Activated CD4-positive, CD25-positive, alpha-beta regulatory T cell (primary cell): ENCODE data around the gene TMCC1.
"Not testable (repeated sequence)": the region's sequence is repeated elsewhere in the genome, so short reads cannot be mapped to it uniquely, and the experiment has no call there.

Source experiments
- DNase-seq, 4 experiments: peaks; one replicate each; lab custom pipeline; 2025; lab: John Stamatoyannopoulos, UW

TMCC1 gene

DNA sequence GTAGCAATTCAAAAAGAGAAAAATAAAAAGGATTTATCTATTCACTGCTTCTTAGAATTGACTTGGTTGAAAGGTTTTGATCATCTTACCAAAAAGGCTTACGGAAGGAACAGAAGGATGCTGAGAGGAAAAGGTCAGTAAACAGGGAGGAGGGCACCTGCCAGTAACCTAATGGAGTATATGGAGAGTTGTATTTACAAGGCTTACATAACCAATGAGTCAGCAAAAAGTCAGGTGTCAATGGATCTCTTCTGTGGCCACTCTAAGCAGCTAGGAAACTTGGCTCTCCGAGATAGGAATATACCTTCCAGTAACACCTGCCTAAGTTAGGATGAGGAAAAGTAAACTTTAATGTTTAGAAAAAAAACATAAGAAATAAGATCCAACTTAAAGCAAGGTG, 206.6 kb downstream of the TMCC1 start:
- DNase-seq, result no peak

DNA sequence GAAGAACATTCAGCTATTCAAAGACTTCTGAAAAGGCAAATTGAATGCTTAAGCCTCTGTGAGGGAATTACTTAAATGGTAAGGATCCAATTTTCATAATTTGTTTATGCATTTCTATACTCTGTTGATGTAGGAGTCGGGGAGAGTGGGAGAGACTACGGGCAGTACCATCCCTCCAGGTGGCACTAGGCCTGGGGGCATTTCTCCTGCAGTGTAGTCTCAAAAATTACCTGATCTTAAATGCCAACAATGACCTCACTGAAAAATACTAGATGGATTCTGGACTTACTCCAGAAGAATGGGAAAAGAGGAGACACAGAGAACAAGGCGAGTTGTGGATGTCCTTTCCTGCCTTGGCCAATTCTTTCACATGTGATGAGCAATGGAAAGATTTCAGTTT, 209.2 kb downstream of the TMCC1 start:
- DNase-seq, result no peak

DNA sequence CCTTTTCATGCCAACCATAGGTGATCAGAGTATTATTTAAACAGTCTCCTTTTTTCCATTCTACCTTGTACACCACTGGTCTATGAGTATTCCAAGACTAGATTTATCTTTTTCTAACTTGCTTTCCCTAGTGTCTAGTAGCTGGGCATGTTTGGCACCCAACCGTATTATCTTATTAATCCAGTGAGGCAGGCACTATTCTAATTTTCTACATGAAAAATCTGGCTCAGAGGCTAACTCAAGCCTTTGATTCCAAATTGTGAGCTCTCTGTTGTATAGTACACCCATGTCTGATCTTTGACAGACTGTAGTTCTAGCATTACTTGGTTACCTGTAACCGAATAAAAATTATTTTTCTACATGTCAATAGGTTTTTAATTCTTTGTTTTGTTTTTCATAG, 210.3 kb downstream of the TMCC1 start:
- DNase-seq, result no peak

DNA sequence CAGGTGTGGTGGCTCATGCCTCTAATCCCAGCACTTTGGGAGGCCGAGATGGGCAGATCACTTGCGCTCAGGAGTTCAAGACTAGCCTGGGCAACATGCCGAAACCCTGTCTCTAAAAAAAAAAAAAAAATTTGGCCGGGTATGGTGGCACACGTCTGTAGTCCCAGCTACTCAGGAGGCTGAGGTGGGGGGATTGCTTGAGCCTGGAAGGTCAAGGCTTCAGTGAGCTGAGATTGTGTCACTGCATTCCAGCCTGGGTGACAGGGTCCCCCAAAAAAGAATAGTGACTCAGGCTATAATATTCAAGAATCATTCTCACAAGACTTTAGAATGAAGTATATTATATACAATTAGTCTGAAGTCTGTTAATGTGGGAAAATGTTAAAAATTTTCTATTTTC, 216.5 kb downstream of the TMCC1 start:
- no peak for DNase-seq

DNA sequence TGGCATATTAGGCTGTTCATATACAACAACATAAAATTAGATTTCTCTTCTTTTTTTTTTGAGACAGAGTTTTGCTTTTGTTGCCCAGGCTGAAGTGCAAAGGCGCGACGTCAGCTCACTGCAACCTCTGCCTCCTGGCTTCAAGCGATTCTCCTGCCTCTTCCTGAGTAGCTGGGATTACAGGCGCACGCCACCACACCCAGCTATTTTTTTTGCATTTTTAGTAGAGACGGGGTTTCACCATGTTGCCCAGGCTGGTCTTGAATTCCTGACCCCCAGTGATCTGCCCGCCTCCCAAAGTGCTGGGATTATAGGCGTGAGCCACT, 218.8 kb downstream of the TMCC1 start:
- not testable (repeated sequence) for DNase-seq

DNA sequence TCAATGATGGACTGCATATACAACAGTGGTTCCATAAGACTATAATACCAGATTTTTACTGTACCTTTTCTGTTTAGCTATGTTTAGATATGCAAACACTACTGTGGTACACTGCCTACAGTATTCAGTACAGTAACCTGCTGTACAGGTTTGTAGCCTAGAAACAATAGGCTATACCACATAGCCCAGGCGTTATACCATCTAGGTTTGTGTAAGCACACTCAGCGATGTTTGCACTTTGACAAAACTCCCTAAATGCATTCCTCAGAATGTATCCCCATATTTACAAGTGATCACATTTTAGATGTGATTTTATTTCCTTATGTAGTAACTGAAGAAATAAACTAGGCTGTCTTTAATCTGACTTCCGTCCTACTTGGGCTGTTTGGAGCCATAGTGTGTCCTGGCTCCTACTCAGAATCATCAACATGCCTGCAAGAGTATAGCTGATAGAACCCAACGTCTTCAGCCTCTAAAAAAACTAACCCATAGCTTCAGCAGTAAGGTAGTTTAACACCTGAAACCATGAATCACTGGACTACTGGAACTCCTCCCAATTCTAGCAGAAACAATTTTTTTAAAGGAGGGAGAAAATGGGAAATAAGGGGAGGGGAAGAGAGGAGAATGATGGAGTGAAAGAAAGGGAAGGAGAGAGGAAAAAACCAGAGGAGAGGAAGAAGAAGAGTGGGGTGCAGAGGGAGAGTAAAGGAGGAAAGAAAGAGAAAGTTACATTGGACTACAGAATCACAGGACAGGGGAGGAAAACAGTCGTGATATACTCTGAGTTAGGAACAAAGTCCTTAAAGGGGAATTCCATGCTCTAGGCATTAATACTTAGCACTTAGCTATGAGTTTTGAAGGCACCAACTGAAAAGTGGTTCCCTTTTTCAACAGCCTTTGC, 219.4 kb downstream of the TMCC1 start:
- DNase-seq, result no peak

DNA sequence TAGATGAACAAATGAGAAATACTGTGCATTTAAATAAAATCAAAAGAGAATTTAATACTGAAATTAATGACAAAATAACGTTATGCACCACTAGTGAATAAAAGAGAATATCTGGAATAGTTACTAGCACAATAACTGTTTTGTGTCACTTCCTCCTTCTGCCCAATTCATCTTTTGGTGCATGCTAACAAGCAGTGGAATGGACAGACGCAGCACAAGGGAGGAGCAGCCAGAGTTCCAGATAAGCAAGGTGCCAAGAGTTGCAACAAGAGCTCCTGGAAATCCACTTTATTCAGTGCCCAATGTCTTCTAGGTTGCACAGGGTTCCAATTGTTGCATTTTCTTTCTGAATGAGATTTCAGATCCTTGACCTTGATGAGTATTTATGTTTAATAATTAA, 220.5 kb downstream of the TMCC1 start:
- no peak for DNase-seq

DNA sequence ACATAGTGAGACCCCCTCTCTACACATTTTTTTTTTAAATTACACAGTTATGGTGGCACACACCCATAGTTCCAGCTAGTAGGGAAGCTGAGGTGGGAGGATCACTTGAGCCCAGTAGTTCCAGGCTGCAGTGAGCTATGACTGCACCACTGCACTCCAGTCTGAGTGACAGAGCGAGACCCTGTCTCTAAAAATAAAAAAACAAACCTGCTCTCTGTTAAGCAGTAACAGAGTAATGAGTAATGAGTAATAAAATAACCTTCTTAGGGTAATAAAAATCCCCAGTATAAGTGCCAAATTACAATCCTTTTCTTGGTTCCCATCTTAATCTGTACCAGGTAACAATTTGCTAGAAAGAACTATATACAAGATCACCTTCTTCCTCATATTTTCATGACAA, 221.1 kb downstream of the TMCC1 start:
- no peak for DNase-seq

DNA sequence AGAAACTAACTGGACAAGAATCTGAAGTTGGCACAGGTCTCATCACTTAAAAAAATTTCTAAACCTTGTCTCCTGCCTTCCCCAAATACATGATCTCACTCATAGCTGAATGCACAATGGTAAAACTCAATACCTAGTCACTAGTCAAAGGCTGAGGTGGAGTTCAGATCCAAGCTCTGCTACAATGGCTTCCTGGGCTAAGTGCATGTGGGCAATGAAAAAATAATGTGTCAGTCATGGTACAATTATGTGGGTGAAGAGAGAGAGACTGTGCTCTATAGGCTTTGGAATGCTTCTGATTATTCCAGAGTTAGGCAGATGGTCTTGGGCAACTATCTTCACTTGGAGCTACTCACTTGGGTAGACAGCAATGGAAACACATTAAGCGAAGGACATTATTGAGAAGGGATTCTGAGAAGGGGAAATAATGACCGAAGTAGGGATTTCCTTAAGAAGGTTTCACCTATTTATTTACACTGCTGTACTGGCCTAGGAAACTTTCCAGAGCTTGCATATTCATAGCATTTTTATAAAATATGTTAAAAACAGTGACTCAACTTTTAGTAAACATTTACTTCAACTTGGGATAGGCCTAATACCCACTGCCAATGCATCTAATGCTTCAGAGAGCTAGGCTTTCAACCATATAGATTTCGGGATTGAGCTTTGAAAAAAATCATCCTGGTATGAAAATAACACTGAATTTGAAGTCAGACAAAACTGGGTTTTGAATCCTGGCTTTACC, 228.3 kb downstream of the TMCC1 start:
- DNase-seq, result no peak

DNA sequence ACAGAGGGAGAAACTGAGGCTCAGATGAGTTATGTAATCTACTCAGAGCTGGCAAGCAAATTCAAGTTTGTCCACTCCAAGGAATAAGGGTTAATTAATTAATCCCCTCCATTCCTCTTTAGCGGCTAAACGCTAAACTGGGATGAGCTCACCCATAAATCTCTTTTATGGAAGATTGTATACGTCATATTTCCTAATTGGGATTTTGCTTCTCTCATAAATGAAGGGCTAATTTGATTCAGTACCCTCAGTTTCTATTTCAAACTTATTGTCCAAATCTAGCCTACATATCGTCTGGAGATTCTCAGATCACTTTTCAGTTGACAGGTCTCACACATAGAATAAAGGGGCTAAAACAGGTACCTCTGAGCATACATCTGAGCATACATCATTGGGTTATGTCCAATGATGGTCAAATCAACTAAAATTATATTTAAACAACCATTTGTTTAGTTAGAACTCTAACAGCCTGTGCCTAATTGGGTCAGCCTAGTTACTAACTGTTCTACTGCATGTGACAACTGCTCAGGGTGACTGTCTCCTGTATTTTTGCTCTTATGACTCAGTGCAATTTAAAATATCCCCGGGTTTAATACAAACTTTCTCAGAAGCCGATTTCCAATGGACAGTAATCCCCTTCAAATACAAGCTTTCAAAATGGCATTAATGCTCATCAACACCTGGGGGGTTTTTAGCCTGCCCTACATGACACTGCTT, 229.4 kb downstream of the TMCC1 start:
- no peak for DNase-seq

DNA sequence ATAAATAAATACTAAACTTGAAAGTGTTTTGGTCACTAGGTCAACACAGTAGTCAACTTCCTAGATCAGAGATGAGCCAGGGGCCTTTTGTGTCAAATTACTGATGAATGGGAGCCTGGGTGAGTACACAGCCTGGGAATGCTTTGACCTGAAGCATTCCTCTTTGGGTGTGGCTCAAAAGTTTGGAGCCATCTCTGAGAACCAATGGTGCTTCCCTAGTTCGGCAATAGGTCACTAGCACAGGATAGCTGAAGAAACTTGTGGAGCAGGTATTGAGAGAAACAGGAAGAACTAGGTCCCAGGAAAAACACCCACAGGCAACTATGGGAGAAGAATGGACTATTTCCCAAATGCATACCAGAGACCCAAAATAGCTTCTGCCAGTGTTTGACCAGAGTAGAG, 230.5 kb downstream of the TMCC1 start:
- no peak for DNase-seq

DNA sequence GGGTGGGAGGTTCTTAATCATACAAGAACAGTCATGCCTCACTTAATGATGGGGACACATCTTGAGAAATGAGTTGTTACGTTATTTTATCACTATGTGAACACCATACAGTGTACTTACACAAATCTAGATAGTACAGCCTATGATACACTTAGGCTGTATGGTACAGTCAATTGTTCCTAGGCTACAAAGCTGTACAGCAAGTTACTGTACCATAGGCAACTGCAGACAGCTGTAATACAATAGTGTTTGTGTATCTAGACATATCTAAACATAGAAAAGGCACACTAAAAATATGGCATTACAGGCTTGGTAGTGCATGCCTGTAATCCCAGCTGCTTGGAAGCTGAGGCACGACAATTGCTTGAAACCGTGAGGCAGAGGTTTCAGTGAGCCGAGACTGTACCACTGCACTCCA, 231.3 kb downstream of the TMCC1 start:
- no peak for DNase-seq

DNA sequence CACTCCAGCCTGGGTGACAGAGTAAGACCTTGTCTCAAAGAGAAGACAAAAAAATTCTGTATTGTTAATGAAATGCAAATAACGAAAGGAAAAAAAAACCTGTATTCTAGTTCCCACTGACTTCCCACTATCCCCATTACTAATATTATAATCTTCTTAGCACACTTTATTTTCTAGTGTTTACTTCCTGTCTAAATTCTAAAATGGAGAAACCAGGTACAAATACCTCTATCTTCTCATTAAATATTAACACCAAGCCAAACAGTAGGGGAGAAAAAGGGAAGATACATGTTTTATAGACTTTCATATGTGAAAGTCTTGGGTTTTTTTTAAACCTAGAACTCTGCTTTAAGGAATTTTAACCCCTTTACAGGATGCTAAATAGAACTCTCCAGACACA, 231.7 kb downstream of the TMCC1 start:
- DNase-seq, result no peak

DNA sequence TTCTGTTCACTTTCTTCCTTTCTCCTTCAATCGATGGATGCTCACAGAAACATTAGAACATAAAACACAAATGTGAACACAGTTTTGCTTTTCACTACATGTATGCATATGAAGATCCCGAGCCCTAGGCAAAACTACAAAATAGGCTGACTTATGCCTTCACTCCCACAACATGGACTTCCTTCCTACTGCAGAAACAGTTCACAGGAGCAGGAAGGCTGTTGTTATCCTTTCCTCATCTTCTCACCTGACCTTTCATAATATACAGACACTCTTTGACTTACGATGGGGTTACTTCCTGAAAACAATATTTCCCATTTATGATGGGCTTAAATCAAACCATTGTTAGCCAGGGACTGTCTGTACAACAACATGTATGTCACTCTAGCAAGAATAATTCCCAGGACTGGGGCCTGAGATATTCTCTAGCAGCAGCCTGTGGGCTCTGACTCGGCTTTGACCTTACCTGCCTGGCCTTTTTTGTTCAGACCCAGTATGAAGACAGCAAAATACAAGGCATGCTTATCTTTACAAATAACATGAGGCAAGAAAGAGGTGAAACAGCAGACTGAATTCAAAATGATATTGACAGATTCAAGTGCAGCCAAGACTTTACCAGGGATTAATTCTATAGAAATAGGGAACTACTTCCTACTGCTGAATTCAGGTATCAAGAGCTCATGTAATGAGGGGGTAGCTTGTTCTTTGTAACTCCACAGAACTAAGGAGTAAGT, 235.2 kb downstream of the TMCC1 start:
- no peak for DNase-seq

DNA sequence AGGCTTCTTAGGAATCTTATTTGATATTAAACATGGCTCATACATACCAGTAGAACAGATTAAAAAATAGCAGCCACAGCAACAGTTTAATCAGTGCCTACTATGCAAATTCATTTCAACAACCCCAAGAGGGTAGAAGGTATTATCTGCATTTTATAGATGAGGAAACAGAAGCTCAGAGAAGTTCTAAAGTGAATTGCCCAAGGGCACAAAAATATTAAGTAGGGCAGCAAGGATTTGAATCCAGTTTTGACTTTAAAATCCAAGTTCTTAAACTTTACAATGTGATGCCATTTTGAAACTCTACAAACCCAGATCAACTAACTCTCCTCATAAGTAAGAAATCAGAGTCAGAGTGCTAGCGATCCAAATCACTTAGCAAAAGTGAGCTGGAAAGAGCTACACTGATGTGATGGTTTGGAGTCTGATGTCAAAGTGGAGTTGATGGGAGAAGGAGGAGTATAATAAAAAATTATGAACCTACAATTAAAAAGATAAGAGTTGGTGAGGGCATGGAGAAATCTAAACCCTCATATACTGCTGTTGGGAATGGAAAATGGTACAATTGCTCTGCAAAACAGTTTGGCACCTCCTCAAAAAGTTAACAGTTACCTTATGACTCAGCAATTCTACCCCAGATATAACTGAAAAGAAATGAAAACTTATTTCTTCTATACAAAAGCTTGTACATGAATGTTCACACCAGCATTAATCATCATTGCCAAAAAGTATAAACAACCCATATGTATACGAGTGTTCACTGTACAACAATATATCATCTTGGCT, 236.1 kb downstream of the TMCC1 start:
- DNase-seq, result no peak

DNA sequence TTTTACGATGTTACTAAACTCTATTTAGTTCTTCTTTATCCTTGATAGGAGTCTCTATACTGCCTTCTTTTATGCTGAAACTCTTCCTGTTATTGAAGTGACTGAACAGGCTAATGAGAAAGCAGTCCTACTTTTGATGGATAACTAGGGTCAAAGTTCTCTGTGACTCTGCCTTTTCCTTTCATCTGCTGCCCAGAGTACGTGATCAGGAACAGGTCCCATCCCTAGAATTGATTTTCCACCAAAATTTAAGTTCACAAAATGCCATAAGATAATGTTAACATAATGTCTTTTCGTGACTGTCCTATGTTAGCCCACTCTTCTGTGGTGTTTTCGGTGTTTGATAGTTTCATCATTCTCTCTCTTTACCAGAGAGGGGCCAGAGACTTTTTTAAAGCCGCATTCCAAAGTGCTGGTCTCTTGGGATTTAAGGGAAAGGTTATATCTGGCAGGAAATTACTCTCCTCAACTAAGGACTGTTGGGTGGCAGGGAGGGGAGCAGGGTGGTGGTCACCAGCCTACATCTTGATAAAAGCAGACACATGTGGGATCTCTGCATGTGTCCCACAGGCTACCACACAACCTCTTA, 236.8 kb downstream of the TMCC1 start:
- DNase-seq, result no peak

DNA sequence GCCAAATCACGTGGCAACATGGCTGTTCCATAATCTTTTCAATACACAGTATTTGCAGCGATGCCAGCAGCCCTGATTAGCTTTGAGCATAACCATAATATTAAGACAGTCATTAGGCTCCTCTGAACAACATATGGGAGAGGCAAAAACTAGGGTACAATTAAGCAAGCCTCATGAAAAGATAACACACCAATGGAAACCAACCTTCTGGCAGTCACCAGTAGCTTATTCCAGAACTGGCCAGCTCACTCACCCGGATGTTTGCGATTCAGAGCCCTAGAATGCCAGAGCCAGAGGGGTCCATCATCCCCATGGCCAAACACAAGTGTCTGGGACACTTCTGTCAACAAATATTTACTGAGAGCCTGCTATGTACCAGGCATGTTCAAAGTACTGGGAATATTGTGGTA, 238.2 kb downstream of the TMCC1 start:
- no peak for DNase-seq

DNA sequence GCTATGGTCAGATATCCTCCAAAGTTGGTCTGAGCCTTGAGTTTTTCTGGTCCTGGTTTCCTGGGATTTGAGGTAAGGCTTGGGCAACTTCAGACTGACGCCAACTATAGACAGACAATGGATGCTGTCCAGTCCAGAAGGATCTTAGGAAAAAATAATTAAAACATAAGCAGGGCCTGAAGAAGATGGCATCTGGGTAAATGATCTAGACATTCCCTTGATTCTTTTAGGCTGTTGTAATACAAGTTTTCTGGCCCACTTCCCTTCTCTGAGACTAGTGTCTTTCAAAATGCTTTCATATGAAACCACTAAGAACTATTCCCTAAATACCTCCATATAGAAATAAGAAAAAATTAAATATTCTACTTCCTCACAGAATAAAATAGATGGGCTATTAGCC, 239.4 kb downstream of the TMCC1 start:
- DNase-seq, result no peak

DNA sequence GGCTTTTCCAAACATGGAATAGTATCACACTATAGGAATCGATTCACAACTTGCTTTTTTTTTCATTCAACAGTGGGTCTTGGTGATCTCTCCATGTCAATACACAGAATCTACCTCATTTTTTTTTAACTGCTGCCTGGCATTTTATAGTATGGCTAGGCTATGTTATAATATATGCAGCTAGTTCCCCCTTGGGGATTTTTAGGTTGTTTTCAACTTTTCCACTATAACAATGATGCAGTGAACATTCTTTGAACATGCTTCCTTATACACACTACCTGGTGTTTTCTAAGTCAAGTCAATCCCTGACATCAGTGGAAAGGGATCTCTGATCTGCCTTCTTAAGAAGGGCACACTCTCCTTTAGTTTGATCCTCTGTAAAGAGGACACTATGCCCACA, 240.5 kb downstream of the TMCC1 start:
- no peak for DNase-seq

DNA sequence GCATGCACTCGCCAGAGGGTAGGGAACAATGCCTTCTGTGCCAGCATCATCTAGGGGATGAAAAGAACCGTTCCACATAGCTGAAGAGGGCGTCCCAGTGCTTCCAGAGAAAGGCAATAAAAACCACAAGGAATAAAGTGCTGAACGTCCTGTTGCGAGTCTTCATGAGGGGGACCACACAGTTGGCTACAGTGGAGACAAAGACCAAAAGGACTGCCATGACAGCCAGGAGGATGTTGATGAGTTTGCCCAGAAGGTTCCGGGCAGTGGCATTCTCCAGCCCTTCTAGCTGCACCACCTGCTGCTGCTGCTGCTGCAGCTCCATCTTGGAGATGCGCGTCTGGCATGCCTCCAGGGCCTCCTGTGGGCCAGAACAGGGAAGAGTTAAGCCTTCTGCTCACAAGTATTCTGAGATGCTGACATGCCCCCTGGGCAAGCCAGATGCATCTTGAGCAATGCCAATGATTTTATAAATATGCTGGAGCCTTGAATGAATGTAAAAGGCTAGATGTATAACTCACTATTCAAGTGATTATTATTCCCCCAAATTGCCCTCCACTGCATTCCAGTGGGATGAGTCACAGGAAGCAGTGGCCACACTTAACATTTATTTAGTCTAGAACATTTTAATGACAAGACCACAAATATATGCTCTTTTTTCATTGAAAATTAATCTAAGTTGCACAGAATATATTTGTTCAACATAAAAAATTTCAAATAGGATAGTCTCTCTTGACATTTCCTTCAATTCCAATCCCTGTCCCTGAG, 241.9 kb downstream of the TMCC1 start:
- no peak for DNase-seq
